Type B pancreatic cell (in vitro differentiated cells): ENCODE data around the gene LAGE3. TPM values are rescaled to one million over a fixed set of nuclear protein-coding genes. Genes with fewer than 3 reads are reported as not detected.

ENCODE experiments used
- DNase-seq: peaks from one replicate; pipeline ENCODE4 v3.0.0; 2021; ENCODE audit warnings: mixed read lengths; ENCODE audit not compliant: unreplicated experiment; ENCODE audit errors: extremely low spot score
- H3K27ac Mint-ChIP-seq: 2 replicates; pipeline ENCODE4 v1.8.0; 2021; ENCODE audit warnings: mild to moderate bottlenecking, mixed read lengths
- H3K27me3 Mint-ChIP-seq: 2 replicates; pipeline ENCODE4 v1.8.0; 2021; ENCODE audit warnings: mixed read lengths
- H3K36me3 Mint-ChIP-seq: 2 replicates; pipeline ENCODE4 v1.8.0; 2021; ENCODE audit warnings: mixed read lengths
- H3K4me1 Mint-ChIP-seq: one replicate; pipeline ENCODE4 v1.8.0; 2021; ENCODE audit warnings: mixed read lengths; ENCODE audit not compliant: unreplicated experiment
- H3K4me3 Mint-ChIP-seq: 2 replicates; pipeline ENCODE4 v1.8.0; 2021; ENCODE audit warnings: mild to moderate bottlenecking, mixed read lengths
- H3K9me3 Mint-ChIP-seq: 2 replicates; pipeline ENCODE4 v1.8.0; 2021; ENCODE audit warnings: mixed read lengths
- CTCF ChIP-seq: fragments of 200-600 bp; sonication (generic); conservative IDR thresholded peaks from 2 replicates; pipeline ENCODE4 v1.5.0; 2021; ENCODE audit warnings: antibody characterized with exemption, mild to moderate bottlenecking
- total RNA-seq: library from RNA; stranded (reverse); gene quantifications from 2 replicates; pipeline ENCODE4 v1.2.1, GENCODE V29; 2021; ENCODE audit warnings: low replicate concordance

LAGE3 gene
- total RNA-seq, 1 donor from 2014 or later = 15.9 TPM

GRCh38 chrX:154462396-154462795, 16.7 kb downstream of the LAGE3 start:
- no peak overlapping the region for H3K27ac Mint-ChIP-seq
- no peaks in the 10 kb centered on the region for H3K27me3 Mint-ChIP-seq
- no peak for TF ChIP-seq CTCF
- no peak overlapping the region for H3K4me3 Mint-ChIP-seq
- no peaks in the 10 kb centered on the region for H3K4me1 Mint-ChIP-seq
- DNase-seq = no peak
- H3K36me3 Mint-ChIP-seq = peaks cover 1% of the 10 kb centered on the region
- H3K9me3 Mint-ChIP-seq = no peaks in the 10 kb centered on the region

GRCh38 chrX:154460326-154460725, 18.8 kb downstream of the LAGE3 start:
- Mint-ChIP-seq H3K36me3 (peaks cover 5% of the 10 kb centered on the region), H3K4me1 (no peaks in the 10 kb centered on the region), H3K9me3 (no peaks in the 10 kb centered on the region), H3K27me3 (no peaks in the 10 kb centered on the region), H3K4me3 (peak overlapping the region; percentile 88), H3K27ac (no peak overlapping the region)
- DNase-seq = no peak
- no peak for TF ChIP-seq CTCF

GRCh38 chrX:154459832-154460231, 19.2 kb downstream of the LAGE3 start:
- Mint-ChIP-seq H3K27me3 (no peaks in the 10 kb centered on the region), H3K36me3 (peaks cover 5% of the 10 kb centered on the region), H3K9me3 (no peaks in the 10 kb centered on the region), H3K4me1 (no peaks in the 10 kb centered on the region), H3K27ac (no peak overlapping the region), H3K4me3 (peak overlapping the region; percentile 88)
- TF ChIP-seq CTCF = no peak
- DNase-seq = no peak

- Mint-ChIP-seq H3K36me3 (peaks cover 5% of the 10 kb centered on the region), H3K27me3 (no peaks in the 10 kb centered on the region), H3K27ac (peak overlapping the region; percentile 55), H3K4me1 (no peaks in the 10 kb centered on the region), H3K4me3 (peak overlapping the region; percentile 88), H3K9me3 (peaks cover 4% of the 10 kb centered on the region)
- TF ChIP-seq CTCF = no peak
- no peak for DNase-seq
Measured at GRCh38 chrX:154458954-154459778, 19.9 kb downstream of the LAGE3 start.

GRCh38 chrX:154458116-154458953, 20.7 kb downstream of the LAGE3 start, which contains the start of gene PLXNA3:
Gene PLXNA3, plus strand, starts transcription at chrX:154458281. Its CDS starts 1,903 bp downstream, at chrX:154460184.
- Mint-ChIP-seq H3K27ac (peak within 1 kb of the TSS; percentile 97), H3K9me3 (peaks cover 4% of the 10 kb centered on the region), H3K36me3 (peaks cover 5% of the 10 kb centered on the region), H3K4me1 (no peaks in the 10 kb centered on the region), H3K27me3 (no peaks in the 10 kb centered on the region), H3K4me3 (peak within 1 kb of the TSS; percentile 90)
- no peak for TF ChIP-seq CTCF
- DNase-seq = no peak
